CD14-positive monocyte (primary cell): Measurements from ENCODE around the gene SHB. TPM values are rescaled to one million over a fixed set of nuclear protein-coding genes. Genes with fewer than 3 reads are reported as not detected.
A peak's percentile ranks its signal among the peaks of the same experiment; 100 is the strongest.

Source experiments
- DNase-seq, 3 donors: peaks; one replicate each; pipeline ENCODE4 v3.0.0-alpha.2; 2011 to 2022
- H2AFZ ChIP-seq: 2 replicates; pipeline ENCODE4 v1.6.0; 2012; ENCODE audit warnings: mild to moderate bottlenecking, low read depth, low read length, inconsistent platforms; ENCODE audit not compliant: insufficient read depth, poor library complexity, severe bottlenecking
- H3K27ac ChIP-seq, 2 donors: 1 replicate in 1 of 2; 2 replicates in 1 of 2; pipeline ENCODE4 v1.5.1; 2012 to 2013; ENCODE audit warnings: low read length in 2 of 2, control low read depth in 1 of 2, inconsistent platforms in 1 of 2, low read depth in 1 of 2, mild to moderate bottlenecking in 1 of 2
- H3K27me3 ChIP-seq, 2 donors: one replicate each; pipeline versions ENCODE4 v1.6.0 to v1.6.1; 2011 to 2013; ENCODE audit warnings: low read length in 2 of 2; ENCODE audit not compliant: control insufficient read depth in 2 of 2, insufficient read depth in 2 of 2
- H3K36me3 ChIP-seq, 2 donors: replicated peaks in 1 of 2; 1 replicate in 1 of 2; 2 replicates in 1 of 2; pipeline versions ENCODE4 v1.5.1 to v1.6.1; 2012 to 2013; ENCODE audit warnings: low read length in 2 of 2, control low read depth in 1 of 2, inconsistent platforms in 1 of 2, mild to moderate bottlenecking in 1 of 2; ENCODE audit not compliant: insufficient read depth in 2 of 2, control insufficient read depth in 1 of 2
- H3K4me1 ChIP-seq, 2 donors: 1 replicate in 1 of 2; 2 replicates in 1 of 2; pipeline versions ENCODE4 v1.5.1 to v1.6.1; 2012 to 2013; ENCODE audit warnings: low read length in 2 of 2, control low read depth in 1 of 2, inconsistent platforms in 1 of 2, mild to moderate bottlenecking in 1 of 2, moderate library complexity in 1 of 2; ENCODE audit not compliant: insufficient read depth in 2 of 2, control insufficient read depth in 1 of 2
- H3K4me2 ChIP-seq: replicated peaks from 2 replicates; pipeline ENCODE3; 2012; ENCODE audit warnings: low read length, moderate library complexity, mild to moderate bottlenecking; ENCODE audit not compliant: poor library complexity, severe bottlenecking; ENCODE audit errors: extremely low read depth
- H3K4me3 ChIP-seq, 3 experiments: fragments of 200-600 bp in 1 of 3; sonication (generic) in 1 of 3; replicated peaks in 1 of 3; 1 replicate in 2 of 3; 2 replicates in 1 of 3; pipeline ENCODE4 v1.5.1; 2011 to 2013; ENCODE audit warnings: low read length in 3 of 3, mild to moderate bottlenecking in 3 of 3, control low read depth in 2 of 3, low read depth in 2 of 3, inconsistent platforms in 1 of 3, moderate library complexity in 1 of 3
- H3K79me2 ChIP-seq: 2 replicates; pipeline ENCODE4 v1.6.0; 2012; ENCODE audit warnings: mild to moderate bottlenecking, control low read depth, inconsistent platforms, low read length, moderate library complexity; ENCODE audit not compliant: insufficient read depth
- H3K9ac ChIP-seq: 2 replicates; pipeline ENCODE4 v1.6.0; 2017; ENCODE audit warnings: low read length, mild to moderate bottlenecking; ENCODE audit not compliant: insufficient read depth, poor library complexity, severe bottlenecking
- H3K9me3 ChIP-seq, 2 donors: replicated peaks in 1 of 2; 1 replicate in 1 of 2; 2 replicates in 1 of 2; pipeline versions ENCODE4 v1.5.1 to v1.6.1; 2012 to 2013; ENCODE audit warnings: low read length in 2 of 2, control low read depth in 1 of 2; ENCODE audit not compliant: control insufficient read depth in 1 of 2, insufficient read depth in 1 of 2
- H4K20me1 ChIP-seq: 2 replicates; pipeline ENCODE4 v1.6.0; 2012; ENCODE audit warnings: mild to moderate bottlenecking, low read length, control low read depth, moderate library complexity; ENCODE audit not compliant: insufficient read depth
- H3K27ac Mint-ChIP-seq, 7 donors: one replicate each; pipeline ENCODE4 v1.8.0; 2020; ENCODE audit warnings: mild to moderate bottlenecking in 7 of 7, mixed read lengths in 7 of 7, moderate library complexity in 6 of 7, inconsistent platforms in 2 of 7
- H3K27me3 Mint-ChIP-seq, 3 donors: one replicate each; pipeline ENCODE4 v1.8.0; 2021 to 2022; ENCODE audit warnings: low read depth in 3 of 3, mild to moderate bottlenecking in 3 of 3, mixed read lengths in 3 of 3, moderate library complexity in 3 of 3, inconsistent platforms in 1 of 3
- H3K36me3 Mint-ChIP-seq, 2 donors: one replicate each; pipeline ENCODE4 v1.8.0; 2020; ENCODE audit warnings: mixed read lengths in 2 of 2, inconsistent platforms in 1 of 2, mild to moderate bottlenecking in 1 of 2
- H3K4me1 Mint-ChIP-seq: one replicate; pipeline ENCODE4 v1.8.0; 2020; ENCODE audit warnings: mild to moderate bottlenecking, mixed read lengths
- H3K4me3 Mint-ChIP-seq, 2 donors: one replicate each; pipeline ENCODE4 v1.8.0; 2020; ENCODE audit warnings: mild to moderate bottlenecking in 2 of 2, mixed read lengths in 2 of 2, moderate library complexity in 1 of 2
- H3K9me3 Mint-ChIP-seq, 7 donors: one replicate each; pipeline ENCODE4 v1.8.0; 2020 to 2022; ENCODE audit warnings: mixed read lengths in 7 of 7, mild to moderate bottlenecking in 6 of 7, moderate library complexity in 6 of 7, inconsistent platforms in 2 of 7
- WGBS: methylation state at CpG from one replicate; pipeline ENCODE4 v1.1.5; 2013; ENCODE audit warnings: missing lambda C conversion rate; ENCODE audit not compliant: insufficient coverage; 5-methylcytosine and 5-hydroxymethylcytosine counted together
- intact Hi-C, 2 donors: fragments of 100-400 bp; cut with micrococcal nuclease; formaldehyde crosslinking; loops; one replicate each; pipeline versions ENCODE4 v1.15.0 to v1.15.1; 2023
- polyA plus RNA-seq, 3 donors: library from polyadenylated mRNA; depleted of rRNA in 1 of 3; unstranded in 2 of 3; stranded (reverse) in 1 of 3; fragments of 300-500 nt in 2 of 3; fragments of >200 nt in 1 of 3; fragmentation: Illumina TruSeq in 2 of 3; gene quantifications; 1 replicate in 2 of 3; 2 replicates in 1 of 3; pipeline ENCODE4 v1.2.3, GENCODE V29; 2012 to 2021
- TF ChIP-seq, protein P1 (sequence below): fragments of 200-600 bp; IDR thresholded peaks from one replicate; pipeline ENCODE4 v1.8.0; 2022; ENCODE audit warnings: antibody characterized with exemption, mild to moderate bottlenecking

The SHB gene
- polyA plus RNA-seq, 3 donors, result 0.27 to 1.3 (median 0.31) TPM

DNA sequence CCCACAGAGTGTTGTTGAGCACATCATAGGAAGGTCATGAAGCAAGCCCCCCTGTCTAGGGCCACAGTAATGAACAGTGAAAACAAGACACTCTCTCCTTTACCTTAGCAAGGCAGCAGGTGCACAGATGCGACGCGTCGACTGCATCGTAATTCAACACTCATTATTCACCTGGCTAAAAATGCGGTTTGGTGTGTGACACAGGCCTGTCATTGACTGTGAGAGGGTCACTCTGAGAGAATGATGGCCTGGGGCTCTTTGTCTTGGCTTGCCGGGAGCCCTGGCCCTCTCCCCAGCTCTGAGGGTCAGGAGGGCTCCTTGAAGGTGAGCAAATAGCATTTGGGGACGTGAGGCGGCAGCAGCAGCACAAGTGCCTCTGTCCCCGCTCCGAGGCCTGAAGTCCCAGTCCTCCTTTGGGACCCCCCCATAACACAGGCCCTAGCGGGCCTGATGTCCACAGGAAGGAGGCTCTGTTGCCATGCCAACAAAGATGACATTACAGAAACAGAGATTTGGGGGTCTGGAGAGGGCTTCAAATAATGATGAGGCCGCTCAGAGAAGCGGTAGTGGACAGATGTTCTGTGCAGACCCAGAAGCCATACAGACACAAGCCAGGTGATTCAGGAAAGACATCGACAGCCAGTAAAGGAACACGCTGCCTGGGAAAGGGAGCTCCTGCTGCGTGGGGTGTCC lies 46.7 kb downstream of the SHB start:
- WGBS, result 93% methylated on average over 14 of the region's 17 CpGs
- TF ChIP-seq, protein P1, sequence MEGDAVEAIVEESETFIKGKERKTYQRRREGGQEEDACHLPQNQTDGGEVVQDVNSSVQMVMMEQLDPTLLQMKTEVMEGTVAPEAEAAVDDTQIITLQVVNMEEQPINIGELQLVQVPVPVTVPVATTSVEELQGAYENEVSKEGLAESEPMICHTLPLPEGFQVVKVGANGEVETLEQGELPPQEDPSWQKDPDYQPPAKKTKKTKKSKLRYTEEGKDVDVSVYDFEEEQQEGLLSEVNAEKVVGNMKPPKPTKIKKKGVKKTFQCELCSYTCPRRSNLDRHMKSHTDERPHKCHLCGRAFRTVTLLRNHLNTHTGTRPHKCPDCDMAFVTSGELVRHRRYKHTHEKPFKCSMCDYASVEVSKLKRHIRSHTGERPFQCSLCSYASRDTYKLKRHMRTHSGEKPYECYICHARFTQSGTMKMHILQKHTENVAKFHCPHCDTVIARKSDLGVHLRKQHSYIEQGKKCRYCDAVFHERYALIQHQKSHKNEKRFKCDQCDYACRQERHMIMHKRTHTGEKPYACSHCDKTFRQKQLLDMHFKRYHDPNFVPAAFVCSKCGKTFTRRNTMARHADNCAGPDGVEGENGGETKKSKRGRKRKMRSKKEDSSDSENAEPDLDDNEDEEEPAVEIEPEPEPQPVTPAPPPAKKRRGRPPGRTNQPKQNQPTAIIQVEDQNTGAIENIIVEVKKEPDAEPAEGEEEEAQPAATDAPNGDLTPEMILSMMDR, result no peak
- Histone ChIP-seq H3K4me3 (no peak overlapping the region), H2AFZ (no peak overlapping the region), H3K36me3 (no peaks in the 10 kb centered on the region), H3K9ac (no peak overlapping the region), H3K4me2 (no peak overlapping the region), H3K27me3 (no peaks in the 10 kb centered on the region), H3K79me2 (no peaks in the 10 kb centered on the region), H3K4me1 (peaks cover 15 to 21% of the 10 kb centered on the region in 2 donors), H4K20me1 (no peaks in the 10 kb centered on the region), H3K9me3 (no peaks in the 10 kb centered on the region), H3K27ac (no peak overlapping the region)
- intact Hi-C loops, result no loop called here
- no peaks in the 10 kb centered on the region for H3K36me3 Mint-ChIP-seq
- H3K4me1 Mint-ChIP-seq, result peaks cover 24% of the 10 kb centered on the region
- H3K9me3 Mint-ChIP-seq, result no peaks in the 10 kb centered on the region
- no peak overlapping the region for H3K27ac Mint-ChIP-seq
- DNase-seq, result no peak
- no peak overlapping the region for H3K4me3 Mint-ChIP-seq
- peaks cover 0 to 6% (median 3%) of the 10 kb centered on the region in 3 donors for H3K27me3 Mint-ChIP-seq

DNA sequence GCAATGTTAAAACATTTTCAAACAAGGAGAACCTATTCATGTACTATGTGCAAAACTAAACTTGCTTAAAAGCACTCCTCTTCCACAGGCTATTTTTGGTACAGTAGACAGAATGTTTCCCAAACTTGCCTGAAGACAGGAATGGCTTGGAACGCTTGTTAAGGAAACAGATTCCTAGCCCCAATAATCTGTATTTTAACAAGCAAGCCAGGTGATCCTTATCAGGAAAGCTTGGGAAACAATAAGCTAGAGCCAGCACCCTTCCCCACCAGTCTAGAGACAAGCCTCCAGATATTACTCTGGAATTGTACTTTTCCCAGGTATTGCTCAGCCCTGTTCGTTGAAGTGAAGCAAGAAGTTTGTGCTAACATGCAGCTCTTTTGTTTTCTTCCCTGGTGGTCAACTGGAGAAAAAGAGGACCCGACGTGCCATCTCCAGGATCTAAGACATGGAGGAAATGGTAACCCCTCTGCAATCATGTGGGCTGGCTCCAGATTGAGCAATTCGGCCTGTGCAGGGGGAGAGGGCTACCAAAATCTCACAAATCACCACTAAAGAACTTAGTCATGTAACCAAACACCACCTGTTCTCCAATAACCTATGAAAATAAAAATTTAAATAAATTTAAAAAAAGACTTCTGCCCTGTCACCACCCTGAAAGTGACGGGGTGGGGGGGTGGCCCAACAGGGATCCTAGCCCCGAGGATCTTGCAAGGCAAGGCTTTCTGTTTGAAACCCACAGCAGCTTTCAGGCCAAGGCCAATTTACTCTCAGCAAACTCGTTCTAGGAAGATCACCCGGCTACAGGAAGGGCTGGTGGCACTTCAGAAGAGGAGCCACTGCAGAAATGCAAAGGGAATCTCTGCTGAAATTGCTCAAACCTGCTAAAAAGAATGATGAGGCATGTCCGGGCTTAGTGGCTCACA lies 48.6 kb downstream of the SHB start:
- no peak overlapping the region for H3K4me3 ChIP-seq
- H3K27me3 ChIP-seq, result no peaks in the 10 kb centered on the region
- 11% methylated on average over 9 of the region's 10 CpGs for whole genome bisulfite sequencing
- H3K79me2 ChIP-seq, result no peaks in the 10 kb centered on the region
- peak overlapping the region; percentile 29 for H2AFZ ChIP-seq
- H3K36me3 Mint-ChIP-seq, result peaks cover 4 to 6% of the 10 kb centered on the region in 2 donors
- H3K4me1 Mint-ChIP-seq, result peaks cover 24% of the 10 kb centered on the region
- H3K9ac ChIP-seq, result no peak overlapping the region
- intact Hi-C loops, result no loop called here
- no peaks in the 10 kb centered on the region for H3K36me3 ChIP-seq
- peak overlapping the region in 4 of 7 donors; percentile 2 to 80 (median 24) for H3K27ac Mint-ChIP-seq
- H3K4me2 ChIP-seq, result no peak overlapping the region
- H4K20me1 ChIP-seq, result no peaks in the 10 kb centered on the region
- H3K9me3 ChIP-seq, result no peaks in the 10 kb centered on the region
- H3K9me3 Mint-ChIP-seq, result peaks cover 0 to 2% (median 0%) of the 10 kb centered on the region in 7 donors
- peaks cover 15 to 21% of the 10 kb centered on the region in 2 donors for H3K4me1 ChIP-seq
- DNase-seq, result no peak
- no peak overlapping the region for H3K27ac ChIP-seq
- H3K4me3 Mint-ChIP-seq, result no peak overlapping the region
- peaks cover 0 to 6% (median 5%) of the 10 kb centered on the region in 3 donors for H3K27me3 Mint-ChIP-seq
- TF ChIP-seq, protein P1, result no peak
